Stimulated activated naive CD8-positive, alpha-beta T cell treated with anti-CD3 and anti-CD28 coated beads, Interleukin-15, amount 100 ng/mL, for 72 hours (primary cell): ENCODE measurements around the gene RGS14.

Source experiments
- ATAC-seq: fragments of 150-1000 bp; cut with Tn5 transposase; 2 replicates; pipeline ENCODE4 v1.10.0; 2021; ENCODE audit warnings: mild to moderate bottlenecking, moderate library complexity
- DNase-seq, 2 donors: peaks; one replicate each; pipeline ENCODE4 v3.0.0; 2021 to 2022
- H3K27ac Mint-ChIP-seq, 2 donors: one replicate each; pipeline ENCODE4 v1.8.0; 2022; ENCODE audit warnings: mild to moderate bottlenecking in 2 of 2, mixed read lengths in 2 of 2, moderate library complexity in 2 of 2
- H3K27me3 Mint-ChIP-seq: one replicate; pipeline ENCODE4 v1.8.0; 2022; ENCODE audit warnings: mixed read lengths
- H3K4me1 Mint-ChIP-seq: one replicate; pipeline ENCODE4 v1.8.0; 2022; ENCODE audit warnings: mild to moderate bottlenecking, mixed read lengths
- H3K4me3 Mint-ChIP-seq, 2 donors: one replicate each; pipeline ENCODE4 v1.8.0; 2022; ENCODE audit warnings: mild to moderate bottlenecking in 2 of 2, mixed read lengths in 2 of 2, moderate library complexity in 1 of 2
- H3K9me3 Mint-ChIP-seq, 2 donors: one replicate each; pipeline ENCODE4 v1.8.0; 2022; ENCODE audit warnings: mixed read lengths in 2 of 2

RGS14 gene

GRCh38 chr5:177390363-177391300 is 32.9 kb downstream of the RGS14 start:
- peak; percentile 87 to 91 for DNase-seq
- ATAC-seq, result peak; percentile 88
- Mint-ChIP-seq H3K27me3 (peaks cover 6% of the 10 kb centered on the region), H3K27ac (peak overlapping the region in 1 of 2 donors; percentile 61), H3K9me3 (no peaks in the 10 kb centered on the region), H3K4me1 (peaks cover 45% of the 10 kb centered on the region), H3K4me3 (peak overlapping the region; percentile 43 to 66)

DNA sequence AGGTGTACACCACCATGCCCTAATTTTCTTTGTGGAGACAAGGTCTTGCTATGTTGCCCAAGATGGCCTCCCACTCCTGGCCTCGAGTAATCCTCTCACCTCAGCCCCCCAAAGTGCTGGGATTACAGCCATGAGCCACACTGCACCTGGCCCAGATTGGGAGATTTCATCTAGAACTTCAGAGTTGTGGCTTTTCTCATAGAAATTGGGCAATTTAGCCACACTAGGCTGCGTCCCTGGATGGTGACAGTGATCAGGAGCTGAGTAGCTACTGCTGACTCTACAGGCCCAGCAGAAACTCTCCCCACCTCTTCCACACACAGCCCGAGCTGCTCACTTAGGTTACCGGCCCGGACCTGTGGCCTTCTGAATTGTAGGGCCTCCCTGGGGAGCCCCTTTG is 35.0 kb downstream of the RGS14 start:
- H3K27me3 Mint-ChIP-seq, result peaks cover 6% of the 10 kb centered on the region
- no peak for ATAC-seq
- no peak overlapping the region for H3K27ac Mint-ChIP-seq
- no peak for DNase-seq
- no peaks in the 10 kb centered on the region for H3K9me3 Mint-ChIP-seq
- peaks cover 37% of the 10 kb centered on the region for H3K4me1 Mint-ChIP-seq
- H3K4me3 Mint-ChIP-seq, result no peak overlapping the region

DNA sequence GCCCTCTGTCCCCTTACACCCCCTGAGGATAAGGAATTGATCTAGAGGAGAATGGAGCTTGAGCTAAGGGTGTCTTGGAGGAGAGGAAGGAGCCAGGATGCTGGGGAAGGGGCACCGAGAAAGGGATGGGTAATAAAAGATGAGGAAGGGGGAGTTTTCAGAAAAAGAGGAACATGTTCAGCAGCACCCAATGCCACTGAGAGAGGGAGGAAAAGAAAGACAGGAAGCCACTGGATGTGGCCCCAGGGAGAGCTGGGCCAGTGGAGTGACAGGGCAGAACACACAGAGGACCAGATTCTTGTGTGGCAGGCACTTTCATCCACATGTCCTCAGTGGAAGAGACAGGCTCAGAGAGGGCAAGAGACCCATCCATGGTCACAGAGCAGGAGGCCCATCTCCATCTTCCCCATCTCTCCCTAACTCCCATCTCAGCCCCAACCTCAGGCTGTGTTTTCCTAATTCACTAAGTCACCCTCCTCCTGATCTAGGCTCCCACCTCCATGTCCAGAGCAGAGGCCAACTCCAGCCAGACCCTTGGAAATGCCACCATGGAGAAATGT is 35.6 kb downstream of the RGS14 start:
- no peak overlapping the region for H3K27ac Mint-ChIP-seq
- DNase-seq (no peak), ATAC-seq (no peak)
- no peaks in the 10 kb centered on the region for H3K9me3 Mint-ChIP-seq
- no peak overlapping the region for H3K4me3 Mint-ChIP-seq
- H3K4me1 Mint-ChIP-seq, result peaks cover 33% of the 10 kb centered on the region
- H3K27me3 Mint-ChIP-seq, result peaks cover 6% of the 10 kb centered on the region

DNA sequence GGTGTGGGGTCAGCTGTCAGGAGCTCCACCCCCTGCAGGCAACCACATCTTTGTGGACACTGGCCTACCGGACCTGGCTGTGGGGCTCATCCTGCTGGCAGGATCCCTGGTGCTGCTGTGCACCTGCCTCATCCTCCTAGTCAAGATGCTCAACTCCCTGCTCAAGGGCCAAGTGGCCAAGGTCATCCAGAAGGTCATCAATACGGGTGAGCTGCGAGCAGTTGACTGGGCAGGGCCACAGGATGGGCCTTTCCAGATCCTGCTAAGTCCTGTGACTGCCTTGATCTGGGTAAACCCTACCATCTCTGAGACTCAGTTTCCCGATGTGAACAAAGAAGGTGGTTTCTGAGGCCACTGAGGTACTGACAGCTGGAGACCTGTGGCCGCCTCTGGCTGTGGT is 36.3 kb downstream of the RGS14 start:
- no peak overlapping the region for H3K27ac Mint-ChIP-seq
- no peaks in the 10 kb centered on the region for H3K9me3 Mint-ChIP-seq
- peaks cover 26% of the 10 kb centered on the region for H3K4me1 Mint-ChIP-seq
- DNase-seq (no peak), ATAC-seq (no peak)
- H3K27me3 Mint-ChIP-seq, result peaks cover 6% of the 10 kb centered on the region
- H3K4me3 Mint-ChIP-seq, result no peak overlapping the region

- DNase-seq (no peak), ATAC-seq (no peak)
- Mint-ChIP-seq H3K4me1 (peaks cover 5% of the 10 kb centered on the region), H3K27me3 (peaks cover 2% of the 10 kb centered on the region), H3K9me3 (no peaks in the 10 kb centered on the region), H3K27ac (no peak overlapping the region), H3K4me3 (no peak overlapping the region)
Measured at GRCh38 chr5:177396078-177396477, 38.4 kb downstream of the RGS14 start.

GRCh38 chr5:177396807-177397206 is 39.1 kb downstream of the RGS14 start:
- no peak overlapping the region for H3K4me3 Mint-ChIP-seq
- no peak for DNase-seq
- H3K4me1 Mint-ChIP-seq, result no peaks in the 10 kb centered on the region
- no peaks in the 10 kb centered on the region for H3K9me3 Mint-ChIP-seq
- no peak for ATAC-seq
- no peak overlapping the region for H3K27ac Mint-ChIP-seq
- peaks cover 9% of the 10 kb centered on the region for H3K27me3 Mint-ChIP-seq

- no peak for DNase-seq
- Mint-ChIP-seq H3K27ac (no peak overlapping the region), H3K4me3 (no peak overlapping the region), H3K9me3 (no peaks in the 10 kb centered on the region), H3K27me3 (peaks cover 20% of the 10 kb centered on the region), H3K4me1 (peaks cover 11% of the 10 kb centered on the region)
- peak; percentile 11 for ATAC-seq
Measured at GRCh38 chr5:177397875-177398390, 40.2 kb downstream of the RGS14 start.

DNA sequence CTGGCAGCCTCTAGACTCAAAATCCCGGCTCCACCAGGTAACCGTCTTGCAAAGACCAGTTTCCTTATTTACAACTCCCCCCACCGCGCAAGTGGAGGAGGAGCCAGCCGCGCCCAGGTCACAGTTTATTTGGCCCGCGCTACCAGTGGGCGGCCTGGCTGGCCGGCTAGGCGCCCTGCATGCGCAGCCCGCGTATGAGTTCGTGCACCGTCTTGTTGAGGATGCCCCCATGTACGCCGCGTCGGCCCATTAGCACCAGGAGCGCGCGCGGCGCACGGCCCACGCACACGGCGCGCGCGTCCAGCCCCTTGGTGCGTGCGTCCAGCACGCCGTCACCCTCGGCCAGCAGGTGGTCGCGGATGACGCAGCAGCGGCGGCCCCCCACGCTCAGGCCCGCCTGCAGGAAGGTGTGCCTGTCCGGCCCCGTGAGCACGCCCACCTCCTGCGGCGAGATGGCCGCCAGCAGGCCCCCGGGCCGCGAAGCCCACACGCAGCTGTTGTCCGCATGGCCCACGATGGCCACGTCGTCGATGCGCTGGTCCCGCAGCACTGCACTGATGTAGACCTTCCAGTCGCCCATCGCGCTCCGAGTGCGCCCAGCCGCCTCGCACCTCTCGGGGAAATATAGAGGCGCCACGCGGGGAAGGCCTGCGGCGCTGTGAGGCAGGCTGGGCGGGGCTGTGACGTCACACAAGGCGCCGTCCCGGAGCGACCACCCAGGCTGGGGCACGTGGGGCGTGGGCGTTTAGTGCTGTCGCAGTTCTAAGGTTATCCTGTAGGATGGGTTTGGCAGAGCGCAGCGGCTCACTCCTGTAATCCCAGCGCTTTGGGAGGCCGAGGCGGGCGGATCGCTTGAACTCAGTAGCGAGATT is 42.5 kb downstream of the RGS14 start, which contains the start of gene PFN3:
TSS of gene PFN3 (minus strand) at position 665 of the 872 bp plus-strand sequence. CDS start at position 580, 85 bp downstream.
- no peaks in the 10 kb centered on the region for H3K9me3 Mint-ChIP-seq
- DNase-seq (no peak), ATAC-seq (no peak)
- H3K4me3 Mint-ChIP-seq, result no peak within 1 kb of the TSS
- peaks cover 33% of the 10 kb centered on the region for H3K4me1 Mint-ChIP-seq
- peaks cover 28% of the 10 kb centered on the region for H3K27me3 Mint-ChIP-seq
- H3K27ac Mint-ChIP-seq, result no peak within 1 kb of the TSS

GRCh38 chr5:177402271-177403043 is 44.7 kb downstream of the RGS14 start:
- ATAC-seq (peak; percentile 43), DNase-seq (peak; percentile 62 to 73)
- no peaks in the 10 kb centered on the region for H3K9me3 Mint-ChIP-seq
- peak overlapping the region in 1 of 2 donors; percentile 63 for H3K27ac Mint-ChIP-seq
- peaks cover 43% of the 10 kb centered on the region for H3K4me1 Mint-ChIP-seq
- H3K4me3 Mint-ChIP-seq, result peak overlapping the region; percentile 89 to 93
- peaks cover 28% of the 10 kb centered on the region for H3K27me3 Mint-ChIP-seq

GRCh38 chr5:177403102-177403791 is 45.5 kb downstream of the RGS14 start:
- Mint-ChIP-seq H3K9me3 (no peaks in the 10 kb centered on the region), H3K4me3 (peak overlapping the region; percentile 89 to 93), H3K27ac (peak overlapping the region in 1 of 2 donors; percentile 63), H3K27me3 (peaks cover 28% of the 10 kb centered on the region), H3K4me1 (peaks cover 43% of the 10 kb centered on the region)
- peak in 1 of 2 donors; percentile 68 for DNase-seq
- peak; percentile 52 for ATAC-seq

GRCh38 chr5:177403792-177404640 is 46.3 kb downstream of the RGS14 start:
- peaks cover 43% of the 10 kb centered on the region for H3K4me1 Mint-ChIP-seq
- peak; percentile 90 for DNase-seq
- peak overlapping the region; percentile 40 to 54 for H3K27ac Mint-ChIP-seq
- peaks cover 28% of the 10 kb centered on the region for H3K27me3 Mint-ChIP-seq
- H3K9me3 Mint-ChIP-seq, result no peaks in the 10 kb centered on the region
- ATAC-seq, result peak; percentile 93
- peak overlapping the region; percentile 89 to 93 for H3K4me3 Mint-ChIP-seq

DNA sequence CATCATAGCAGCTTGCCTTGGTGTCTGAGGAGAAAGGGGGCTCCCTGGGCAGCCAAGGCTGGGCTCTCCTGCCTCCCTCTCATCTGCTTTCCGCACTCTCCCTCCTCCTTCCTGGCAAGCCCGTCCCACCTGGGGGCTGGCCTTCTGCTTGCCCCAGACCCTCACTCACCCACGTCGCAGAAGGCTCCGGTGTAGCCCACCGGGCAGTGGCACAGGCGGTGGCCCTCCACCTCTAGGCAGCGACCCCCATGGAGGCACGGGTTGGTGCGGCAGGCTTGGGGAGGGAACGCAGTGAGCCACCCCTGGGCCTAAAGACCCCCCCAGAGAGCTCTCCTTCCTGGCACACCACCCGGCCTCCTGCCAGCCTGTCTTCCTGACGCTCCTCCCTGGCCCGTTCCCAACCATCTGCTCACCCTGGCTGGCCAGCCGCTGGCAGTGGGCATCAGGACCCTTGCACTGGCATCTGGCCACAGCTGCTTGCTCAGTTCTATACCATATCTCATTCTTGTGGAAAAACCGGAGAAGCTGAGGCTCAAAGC is 47.0 kb downstream of the RGS14 start:
- Mint-ChIP-seq H3K9me3 (no peaks in the 10 kb centered on the region), H3K27me3 (peaks cover 28% of the 10 kb centered on the region), H3K27ac (peak overlapping the region in 1 of 2 donors; percentile 65), H3K4me1 (peaks cover 43% of the 10 kb centered on the region), H3K4me3 (peak overlapping the region; percentile 89 to 93)
- DNase-seq, result no peak
- ATAC-seq, result no peak

DNA sequence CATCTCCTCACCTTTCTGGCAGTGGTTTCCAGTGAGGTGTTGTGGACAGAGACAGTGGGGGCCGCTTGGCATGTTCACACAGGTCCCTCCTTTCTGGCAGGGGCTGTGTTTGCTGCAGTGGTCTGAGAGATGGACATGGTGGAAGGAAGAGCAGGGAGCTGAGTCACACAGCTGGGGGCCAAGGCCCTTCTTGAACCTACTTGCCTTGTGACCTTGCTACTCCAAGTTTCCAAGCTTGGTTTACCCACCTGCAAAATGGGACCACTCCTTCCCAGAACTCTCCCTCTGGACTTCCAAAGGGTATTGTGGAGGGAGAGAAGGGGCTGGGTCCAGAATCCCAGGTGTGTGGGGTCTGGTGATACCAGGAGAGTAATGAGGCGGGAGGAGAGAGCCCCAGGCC is 47.6 kb downstream of the RGS14 start:
- Mint-ChIP-seq H3K27me3 (peaks cover 28% of the 10 kb centered on the region), H3K4me3 (peak overlapping the region; percentile 89 to 93), H3K4me1 (peaks cover 44% of the 10 kb centered on the region), H3K27ac (peak overlapping the region in 1 of 2 donors; percentile 12), H3K9me3 (no peaks in the 10 kb centered on the region)
- no peak for ATAC-seq
- DNase-seq, result no peak
